H1 (cell line): Measurements from ENCODE around the gene LRP1. TPM values are rescaled to one million over a fixed set of nuclear protein-coding genes. Genes with fewer than 3 reads are reported as not detected.

Experiments used
- EP300 ChIP-seq, 2 experiments: IDR thresholded peaks; 1 replicate in 1 of 2; 2 replicates in 1 of 2; pipeline ENCODE4 v1.6.1; 2011 to 2012; ENCODE audit warnings: low read depth in 2 of 2, low read length in 2 of 2, mild to moderate bottlenecking in 2 of 2, borderline replicate concordance in 1 of 2, inconsistent platforms in 1 of 2, moderate library complexity in 1 of 2
- RXRA ChIP-seq: IDR thresholded peaks from 2 replicates; pipeline ENCODE4 v1.6.1; 2011; ENCODE audit warnings: low read depth, mild to moderate bottlenecking, low read length, moderate library complexity; ENCODE audit not compliant: insufficient read depth
- polyA plus RNA-seq, 7 experiments: library from polyadenylated mRNA; depleted of rRNA in 3 of 7; stranded (reverse) in 5 of 7; unstranded in 2 of 7; fragments of >200 nt in 5 of 7; fragments of 200-250 nt in 2 of 7; gene quantifications; 1 replicate in 5 of 7; 2 replicates in 1 of 7; 4 replicates in 1 of 7; pipeline versions ENCODE4 v1.2.1 to v1.2.3, GENCODE V29; 2011 to 2013; ENCODE audit warnings: missing spikeins in 2 of 7, mixed read lengths in 2 of 7
- total RNA-seq: library from RNA; stranded (reverse); fragmentation: NEBNext Ultra II Directional; extraction: Animal tissue kit (Norgen Biotek cat#: 25700); gene quantifications from 2 replicates; pipeline ENCODE4 v1.2.1, GENCODE V29; 2021
- TF ChIP-seq, protein P1 (sequence below): fragments of 300-600 bp; sonication (generic); IDR thresholded peaks from 2 replicates; pipeline ENCODE4 v1.7.1; 2012; ENCODE audit warnings: low read length, moderate library complexity, mild to moderate bottlenecking, inconsistent platforms; ENCODE audit not compliant: insufficient replicate concordance
- TF ChIP-seq, protein P2 (sequence below): IDR thresholded peaks from 2 replicates; pipeline ENCODE4 v1.6.1; 2011; ENCODE audit warnings: low read length, improper control_type of control experiment

The LRP1 gene
- total and polyA plus RNA-seq, 2 of the 8 experiments (the other 6 are each of a cell fraction or from before 2014, with no cell fraction given) = 35.3 to 92.5 TPM

- TF ChIP-seq, protein P1, sequence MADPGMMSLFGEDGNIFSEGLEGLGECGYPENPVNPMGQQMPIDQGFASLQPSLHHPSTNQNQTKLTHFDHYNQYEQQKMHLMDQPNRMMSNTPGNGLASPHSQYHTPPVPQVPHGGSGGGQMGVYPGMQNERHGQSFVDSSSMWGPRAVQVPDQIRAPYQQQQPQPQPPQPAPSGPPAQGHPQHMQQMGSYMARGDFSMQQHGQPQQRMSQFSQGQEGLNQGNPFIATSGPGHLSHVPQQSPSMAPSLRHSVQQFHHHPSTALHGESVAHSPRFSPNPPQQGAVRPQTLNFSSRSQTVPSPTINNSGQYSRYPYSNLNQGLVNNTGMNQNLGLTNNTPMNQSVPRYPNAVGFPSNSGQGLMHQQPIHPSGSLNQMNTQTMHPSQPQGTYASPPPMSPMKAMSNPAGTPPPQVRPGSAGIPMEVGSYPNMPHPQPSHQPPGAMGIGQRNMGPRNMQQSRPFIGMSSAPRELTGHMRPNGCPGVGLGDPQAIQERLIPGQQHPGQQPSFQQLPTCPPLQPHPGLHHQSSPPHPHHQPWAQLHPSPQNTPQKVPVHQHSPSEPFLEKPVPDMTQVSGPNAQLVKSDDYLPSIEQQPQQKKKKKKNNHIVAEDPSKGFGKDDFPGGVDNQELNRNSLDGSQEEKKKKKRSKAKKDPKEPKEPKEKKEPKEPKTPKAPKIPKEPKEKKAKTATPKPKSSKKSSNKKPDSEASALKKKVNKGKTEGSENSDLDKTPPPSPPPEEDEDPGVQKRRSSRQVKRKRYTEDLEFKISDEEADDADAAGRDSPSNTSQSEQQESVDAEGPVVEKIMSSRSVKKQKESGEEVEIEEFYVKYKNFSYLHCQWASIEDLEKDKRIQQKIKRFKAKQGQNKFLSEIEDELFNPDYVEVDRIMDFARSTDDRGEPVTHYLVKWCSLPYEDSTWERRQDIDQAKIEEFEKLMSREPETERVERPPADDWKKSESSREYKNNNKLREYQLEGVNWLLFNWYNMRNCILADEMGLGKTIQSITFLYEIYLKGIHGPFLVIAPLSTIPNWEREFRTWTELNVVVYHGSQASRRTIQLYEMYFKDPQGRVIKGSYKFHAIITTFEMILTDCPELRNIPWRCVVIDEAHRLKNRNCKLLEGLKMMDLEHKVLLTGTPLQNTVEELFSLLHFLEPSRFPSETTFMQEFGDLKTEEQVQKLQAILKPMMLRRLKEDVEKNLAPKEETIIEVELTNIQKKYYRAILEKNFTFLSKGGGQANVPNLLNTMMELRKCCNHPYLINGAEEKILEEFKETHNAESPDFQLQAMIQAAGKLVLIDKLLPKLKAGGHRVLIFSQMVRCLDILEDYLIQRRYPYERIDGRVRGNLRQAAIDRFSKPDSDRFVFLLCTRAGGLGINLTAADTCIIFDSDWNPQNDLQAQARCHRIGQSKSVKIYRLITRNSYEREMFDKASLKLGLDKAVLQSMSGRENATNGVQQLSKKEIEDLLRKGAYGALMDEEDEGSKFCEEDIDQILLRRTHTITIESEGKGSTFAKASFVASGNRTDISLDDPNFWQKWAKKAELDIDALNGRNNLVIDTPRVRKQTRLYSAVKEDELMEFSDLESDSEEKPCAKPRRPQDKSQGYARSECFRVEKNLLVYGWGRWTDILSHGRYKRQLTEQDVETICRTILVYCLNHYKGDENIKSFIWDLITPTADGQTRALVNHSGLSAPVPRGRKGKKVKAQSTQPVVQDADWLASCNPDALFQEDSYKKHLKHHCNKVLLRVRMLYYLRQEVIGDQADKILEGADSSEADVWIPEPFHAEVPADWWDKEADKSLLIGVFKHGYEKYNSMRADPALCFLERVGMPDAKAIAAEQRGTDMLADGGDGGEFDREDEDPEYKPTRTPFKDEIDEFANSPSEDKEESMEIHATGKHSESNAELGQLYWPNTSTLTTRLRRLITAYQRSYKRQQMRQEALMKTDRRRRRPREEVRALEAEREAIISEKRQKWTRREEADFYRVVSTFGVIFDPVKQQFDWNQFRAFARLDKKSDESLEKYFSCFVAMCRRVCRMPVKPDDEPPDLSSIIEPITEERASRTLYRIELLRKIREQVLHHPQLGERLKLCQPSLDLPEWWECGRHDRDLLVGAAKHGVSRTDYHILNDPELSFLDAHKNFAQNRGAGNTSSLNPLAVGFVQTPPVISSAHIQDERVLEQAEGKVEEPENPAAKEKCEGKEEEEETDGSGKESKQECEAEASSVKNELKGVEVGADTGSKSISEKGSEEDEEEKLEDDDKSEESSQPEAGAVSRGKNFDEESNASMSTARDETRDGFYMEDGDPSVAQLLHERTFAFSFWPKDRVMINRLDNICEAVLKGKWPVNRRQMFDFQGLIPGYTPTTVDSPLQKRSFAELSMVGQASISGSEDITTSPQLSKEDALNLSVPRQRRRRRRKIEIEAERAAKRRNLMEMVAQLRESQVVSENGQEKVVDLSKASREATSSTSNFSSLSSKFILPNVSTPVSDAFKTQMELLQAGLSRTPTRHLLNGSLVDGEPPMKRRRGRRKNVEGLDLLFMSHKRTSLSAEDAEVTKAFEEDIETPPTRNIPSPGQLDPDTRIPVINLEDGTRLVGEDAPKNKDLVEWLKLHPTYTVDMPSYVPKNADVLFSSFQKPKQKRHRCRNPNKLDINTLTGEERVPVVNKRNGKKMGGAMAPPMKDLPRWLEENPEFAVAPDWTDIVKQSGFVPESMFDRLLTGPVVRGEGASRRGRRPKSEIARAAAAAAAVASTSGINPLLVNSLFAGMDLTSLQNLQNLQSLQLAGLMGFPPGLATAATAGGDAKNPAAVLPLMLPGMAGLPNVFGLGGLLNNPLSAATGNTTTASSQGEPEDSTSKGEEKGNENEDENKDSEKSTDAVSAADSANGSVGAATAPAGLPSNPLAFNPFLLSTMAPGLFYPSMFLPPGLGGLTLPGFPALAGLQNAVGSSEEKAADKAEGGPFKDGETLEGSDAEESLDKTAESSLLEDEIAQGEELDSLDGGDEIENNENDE = no peak
- TF ChIP-seq RXRA (no peak), EP300 (IDR thresholded peaks at IDR 0.05; ENCODE audit: borderline replicate concordance in 1 of 2, low read depth in 2 of 2, low read length in 2 of 2) (no peak)
- TF ChIP-seq, protein P2, sequence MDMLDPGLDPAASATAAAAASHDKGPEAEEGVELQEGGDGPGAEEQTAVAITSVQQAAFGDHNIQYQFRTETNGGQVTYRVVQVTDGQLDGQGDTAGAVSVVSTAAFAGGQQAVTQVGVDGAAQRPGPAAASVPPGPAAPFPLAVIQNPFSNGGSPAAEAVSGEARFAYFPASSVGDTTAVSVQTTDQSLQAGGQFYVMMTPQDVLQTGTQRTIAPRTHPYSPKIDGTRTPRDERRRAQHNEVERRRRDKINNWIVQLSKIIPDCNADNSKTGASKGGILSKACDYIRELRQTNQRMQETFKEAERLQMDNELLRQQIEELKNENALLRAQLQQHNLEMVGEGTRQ = no peak
These were observed 17.8 kb downstream of the LRP1 start (continued) for GRCh38 chr12:57146092-57146491.
